SK-N-SH treated with all-trans-retinoic acid at 6 μM for 48 hours (cell line): Measurements from ENCODE around the gene CD164.

ENCODE experiments used
- ATAC-seq: fragments of 200-7000 bp; cut with Tn5 transposase; 3 replicates; pipeline ENCODE4 v1.9.1; 2020; ENCODE audit warnings: mild to moderate bottlenecking, moderate library complexity
- ARNTL ChIP-seq: fragments of 450-650 bp; formaldehyde crosslinking; IDR thresholded peaks from 2 replicates; pipeline ENCODE4 v1.5.0; 2020; ENCODE audit warnings: low read depth, mild to moderate bottlenecking, moderate library complexity, borderline replicate concordance
- BACH2 ChIP-seq: fragments of 250-450 bp; sonication (Bioruptor Pico); IDR thresholded peaks from 2 replicates; pipeline ENCODE4 v1.9.0; 2021; ENCODE audit warnings: mild to moderate bottlenecking, borderline replicate concordance
- CREB5 ChIP-seq: fragments of 250-450 bp; sonication (Bioruptor Pico); IDR thresholded peaks from 2 replicates; pipeline ENCODE4 v1.5.1; 2020; ENCODE audit warnings: low read depth, mild to moderate bottlenecking, moderate library complexity
- CSDC2 ChIP-seq: fragments of 250-450 bp; sonication (Bioruptor Pico); IDR thresholded peaks from 2 replicates; pipeline ENCODE4 v1.5.0; 2020; ENCODE audit warnings: mild to moderate bottlenecking, moderate library complexity
- CSRNP3 ChIP-seq: fragments of 250-450 bp; sonication (Bioruptor Pico); IDR thresholded peaks from 2 replicates; pipeline ENCODE4 v1.5.1; 2021; ENCODE audit warnings: mild to moderate bottlenecking, moderate library complexity
- ESRRG ChIP-seq: fragments of 250-450 bp; sonication (Bioruptor Pico); IDR thresholded peaks from 2 replicates; pipeline ENCODE4 v1.6.1; 2021; ENCODE audit warnings: mild to moderate bottlenecking
- GLIS3 ChIP-seq: fragments of 250-450 bp; sonication (Bioruptor Pico); IDR thresholded peaks from 2 replicates; pipeline ENCODE4 v1.5.0; 2020; ENCODE audit warnings: mild to moderate bottlenecking, moderate library complexity
- ISL1 ChIP-seq: fragments of 250-450 bp; sonication (Bioruptor Pico); IDR thresholded peaks from 2 replicates; pipeline ENCODE4 v2.1.2; 2022; ENCODE audit warnings: mild to moderate bottlenecking, moderate library complexity
- OSR1 ChIP-seq: fragments of 250-450 bp; sonication (Bioruptor Pico); IDR thresholded peaks from 2 replicates; pipeline ENCODE4 v1.8.0; 2022; ENCODE audit warnings: moderate library complexity, mild to moderate bottlenecking, inconsistent platforms
- PPARA ChIP-seq: fragments of 250-450 bp; sonication (Bioruptor Pico); IDR thresholded peaks from 2 replicates; pipeline ENCODE4 v1.5.0; 2020; ENCODE audit warnings: mild to moderate bottlenecking, borderline replicate concordance
- RARB ChIP-seq: fragments of 250-450 bp; sonication (Bioruptor Pico); IDR thresholded peaks from 2 replicates; pipeline ENCODE4 v1.8.0; 2021; ENCODE audit warnings: mild to moderate bottlenecking, moderate library complexity
- SNAI2 ChIP-seq: fragments of 250-450 bp; sonication (Bioruptor Pico); IDR thresholded peaks from 2 replicates; pipeline ENCODE4 v1.5.0; 2020; ENCODE audit warnings: mild to moderate bottlenecking, moderate library complexity
- TOX ChIP-seq: fragments of 250-450 bp; sonication (Bioruptor Pico); IDR thresholded peaks from 2 replicates; pipeline ENCODE4 v1.8.0; 2021; ENCODE audit warnings: mild to moderate bottlenecking, moderate library complexity, borderline replicate concordance
- TSHZ2 ChIP-seq: fragments of 250-450 bp; sonication (Bioruptor Pico); IDR thresholded peaks from 2 replicates; pipeline ENCODE4 v1.5.0; 2020; ENCODE audit warnings: mild to moderate bottlenecking, moderate library complexity
- ZC3H10 ChIP-seq: fragments of 250-450 bp; sonication (Bioruptor Pico); IDR thresholded peaks from 2 replicates; pipeline ENCODE4 v1.5.1; 2021; ENCODE audit warnings: mild to moderate bottlenecking, moderate library complexity
- ZFP3 ChIP-seq: fragments of 250-450 bp; sonication (Bioruptor Pico); IDR thresholded peaks from 2 replicates; pipeline ENCODE4 v1.5.0; 2020; ENCODE audit warnings: mild to moderate bottlenecking, moderate library complexity
- ZFP30 ChIP-seq: fragments of 450-650 bp; formaldehyde crosslinking; IDR thresholded peaks from 2 replicates; pipeline ENCODE4 v1.5.0; 2022; ENCODE audit warnings: mild to moderate bottlenecking, moderate library complexity
- ZNF565 ChIP-seq: fragments of 450-650 bp; formaldehyde crosslinking; conservative IDR thresholded peaks from 2 replicates; pipeline ENCODE4 v1.5.0; 2020; ENCODE audit warnings: low read depth, mild to moderate bottlenecking, moderate library complexity
- ZNF70 ChIP-seq: fragments of 450-650 bp; formaldehyde crosslinking; IDR thresholded peaks from 2 replicates; pipeline ENCODE4 v1.5.0; 2020; ENCODE audit warnings: mild to moderate bottlenecking, moderate library complexity
- ZNF8 ChIP-seq: fragments of 450-650 bp; formaldehyde crosslinking; IDR thresholded peaks from 2 replicates; pipeline ENCODE4 v1.5.0; 2020; ENCODE audit warnings: mild to moderate bottlenecking, moderate library complexity
- TF ChIP-seq, protein P1 (sequence below): fragments of 250-450 bp; sonication (Bioruptor Pico); IDR thresholded peaks from 2 replicates; pipeline ENCODE4 v1.8.0; 2021; ENCODE audit warnings: low read depth, mild to moderate bottlenecking, moderate library complexity, borderline replicate concordance
- TF ChIP-seq, protein P2 (sequence below): fragments of 250-450 bp; sonication (Bioruptor Pico); IDR thresholded peaks from 2 replicates; pipeline ENCODE4 v1.8.0; 2020; ENCODE audit warnings: mild to moderate bottlenecking, moderate library complexity, borderline replicate concordance

Gene CD164

GRCh38 chr6:109417646-109418045, 35.4 kb upstream of the CD164 start:
- no peak for ATAC-seq
- no peak for TF ChIP-seq OSR1 (CRISPR knock-in tag)
- TF ChIP-seq TSHZ2 (CRISPR knock-in tag) = no peak
- TF ChIP-seq ZC3H10 (CRISPR knock-in tag) = no peak
- no peak for TF ChIP-seq BACH2
- no peak for TF ChIP-seq ISL1 (CRISPR knock-in tag)
- TF ChIP-seq CSDC2 (CRISPR knock-in tag) = no peak
- TF ChIP-seq ZFP3 (CRISPR knock-in tag) = no peak
- no peak for TF ChIP-seq CREB5 (CRISPR knock-in tag)
- no peak for TF ChIP-seq ESRRG
- no peak for TF ChIP-seq SNAI2
- no peak for TF ChIP-seq CSRNP3 (CRISPR knock-in tag)
- no peak for TF ChIP-seq ZNF565 (CRISPR knock-in tag)
- TF ChIP-seq RARB = no peak
- no peak for TF ChIP-seq ZNF8 (CRISPR knock-in tag)
- TF ChIP-seq PPARA = no peak

DNA sequence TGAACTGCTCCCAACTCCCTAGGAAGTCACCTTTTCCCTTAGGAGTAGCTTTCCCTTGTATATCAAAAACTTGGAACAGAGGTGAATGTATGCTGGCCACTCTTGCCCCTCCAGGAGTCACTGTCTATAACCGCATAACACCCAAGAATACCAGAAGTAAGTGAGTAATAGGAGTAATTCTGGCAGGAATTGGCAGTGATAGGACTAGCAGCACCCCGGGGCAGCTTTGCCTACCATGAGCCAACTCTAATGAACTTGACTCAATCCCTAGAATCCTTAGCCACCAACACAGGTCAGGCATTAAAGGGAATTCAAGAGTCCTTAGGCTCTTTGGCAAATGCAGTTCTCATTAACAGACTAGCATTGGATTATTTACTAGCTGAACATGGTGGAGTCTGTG, 28.8 kb upstream of the CD164 start:
- ATAC-seq = no peak
- no peak for TF ChIP-seq PPARA
- TF ChIP-seq ZFP30 (CRISPR knock-in tag) = no peak
- no peak for TF ChIP-seq BACH2
- no peak for TF ChIP-seq ZNF565 (CRISPR knock-in tag)
- no peak for TF ChIP-seq ISL1 (CRISPR knock-in tag)
- no peak for TF ChIP-seq OSR1 (CRISPR knock-in tag)
- TF ChIP-seq TOX (CRISPR knock-in tag) = no peak
- TF ChIP-seq CREB5 (CRISPR knock-in tag) = no peak
- TF ChIP-seq, protein P1, sequence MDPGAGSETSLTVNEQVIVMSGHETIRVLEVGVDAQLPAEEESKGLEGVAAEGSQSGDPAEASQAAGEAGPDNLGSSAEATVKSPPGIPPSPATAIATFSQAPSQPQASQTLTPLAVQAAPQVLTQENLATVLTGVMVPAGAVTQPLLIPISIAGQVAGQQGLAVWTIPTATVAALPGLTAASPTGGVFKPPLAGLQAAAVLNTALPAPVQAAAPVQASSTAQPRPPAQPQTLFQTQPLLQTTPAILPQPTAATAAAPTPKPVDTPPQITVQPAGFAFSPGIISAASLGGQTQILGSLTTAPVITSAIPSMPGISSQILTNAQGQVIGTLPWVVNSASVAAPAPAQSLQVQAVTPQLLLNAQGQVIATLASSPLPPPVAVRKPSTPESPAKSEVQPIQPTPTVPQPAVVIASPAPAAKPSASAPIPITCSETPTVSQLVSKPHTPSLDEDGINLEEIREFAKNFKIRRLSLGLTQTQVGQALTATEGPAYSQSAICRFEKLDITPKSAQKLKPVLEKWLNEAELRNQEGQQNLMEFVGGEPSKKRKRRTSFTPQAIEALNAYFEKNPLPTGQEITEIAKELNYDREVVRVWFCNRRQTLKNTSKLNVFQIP = no peak
- no peak for TF ChIP-seq ZFP3 (CRISPR knock-in tag)
- no peak for TF ChIP-seq ZNF8 (CRISPR knock-in tag)
- no peak for TF ChIP-seq RARB
- TF ChIP-seq TSHZ2 (CRISPR knock-in tag) = no peak
- TF ChIP-seq, protein P2, sequence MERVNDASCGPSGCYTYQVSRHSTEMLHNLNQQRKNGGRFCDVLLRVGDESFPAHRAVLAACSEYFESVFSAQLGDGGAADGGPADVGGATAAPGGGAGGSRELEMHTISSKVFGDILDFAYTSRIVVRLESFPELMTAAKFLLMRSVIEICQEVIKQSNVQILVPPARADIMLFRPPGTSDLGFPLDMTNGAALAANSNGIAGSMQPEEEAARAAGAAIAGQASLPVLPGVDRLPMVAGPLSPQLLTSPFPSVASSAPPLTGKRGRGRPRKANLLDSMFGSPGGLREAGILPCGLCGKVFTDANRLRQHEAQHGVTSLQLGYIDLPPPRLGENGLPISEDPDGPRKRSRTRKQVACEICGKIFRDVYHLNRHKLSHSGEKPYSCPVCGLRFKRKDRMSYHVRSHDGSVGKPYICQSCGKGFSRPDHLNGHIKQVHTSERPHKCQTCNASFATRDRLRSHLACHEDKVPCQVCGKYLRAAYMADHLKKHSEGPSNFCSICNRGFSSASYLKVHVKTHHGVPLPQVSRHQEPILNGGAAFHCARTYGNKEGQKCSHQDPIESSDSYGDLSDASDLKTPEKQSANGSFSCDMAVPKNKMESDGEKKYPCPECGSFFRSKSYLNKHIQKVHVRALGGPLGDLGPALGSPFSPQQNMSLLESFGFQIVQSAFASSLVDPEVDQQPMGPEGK = no peak
- no peak for TF ChIP-seq CSRNP3 (CRISPR knock-in tag)
- TF ChIP-seq ARNTL (CRISPR knock-in tag) = no peak
- TF ChIP-seq ZNF70 (CRISPR knock-in tag) = no peak
- TF ChIP-seq ESRRG = no peak
- no peak for TF ChIP-seq GLIS3 (CRISPR knock-in tag)
- TF ChIP-seq ZC3H10 (CRISPR knock-in tag) = no peak
